IMR-90 (cell line): ENCODE results near the gene TCF12. TPM values are rescaled to one million over a fixed set of nuclear protein-coding genes. Genes with fewer than 3 reads are reported as not detected.

ENCODE experiments used
- ATAC-seq: fragments of 200-7000 bp; cut with Tn5 transposase; 2 replicates; pipeline ENCODE4 v1.9.1; 2020; ENCODE audit warnings: low read depth, mild to moderate bottlenecking, moderate library complexity
- BruUV-seq: library from RNA; stranded (reverse); fragments of 400-500 nt; replicated peaks from 2 replicates; lab custom pipeline; 2021; lab: Mats Ljungman, UMichigan
- CTCF ChIA-PET: fragments of 300-600 bp; formaldehyde crosslinking; extraction: SDS; loops from one replicate; lab custom pipeline; 2021; ENCODE audit warnings: antibody characterized with exemption; lab: Yijun Ruan, JAX
- POLR2A ChIA-PET: fragments of 300-600 bp; sonication (Branson Sonifier 250); formaldehyde crosslinking; loops from one replicate; lab custom pipeline; 2022; ENCODE audit warnings: antibody characterized with exemption; ENCODE audit not compliant: unreplicated experiment; lab: Charles Lee
- DNase-seq: peaks from one replicate; pipeline ENCODE4 v3.0.0; 2013
- H2AFZ ChIP-seq: replicated peaks from 2 replicates; pipeline ENCODE3; 2013; ENCODE audit warnings: low read length, mild to moderate bottlenecking; ENCODE audit not compliant: poor library complexity
- H2AK5ac ChIP-seq: 2 replicates; pipeline ENCODE4 v1.6.1; 2013; ENCODE audit warnings: low read depth, low read length, inconsistent platforms
- H2AK9ac ChIP-seq: replicated peaks from 2 replicates; pipeline ENCODE3; 2013; ENCODE audit warnings: mild to moderate bottlenecking, low read depth, low read length, moderate library complexity; ENCODE audit not compliant: poor library complexity
- H2BK120ac ChIP-seq: 2 replicates; pipeline ENCODE4 v1.6.1; 2013; ENCODE audit warnings: low read depth, low read length, inconsistent platforms
- H2BK15ac ChIP-seq: 3 replicates; pipeline ENCODE4 v1.6.1; 2013; ENCODE audit warnings: low read depth, low read length, inconsistent platforms
- H2BK20ac ChIP-seq: 2 replicates; pipeline ENCODE4 v1.6.1; 2013; ENCODE audit warnings: low read depth, mild to moderate bottlenecking, inconsistent platforms, low read length, moderate library complexity
- H2BK5ac ChIP-seq: 2 replicates; pipeline ENCODE4 v1.6.1; 2013; ENCODE audit warnings: mild to moderate bottlenecking, low read depth, low read length, inconsistent platforms; ENCODE audit not compliant: poor library complexity, severe bottlenecking
- H3K14ac ChIP-seq: replicated peaks from 2 replicates; pipeline ENCODE4 v1.6.1; 2013; ENCODE audit warnings: low read depth, low read length, inconsistent platforms
- H3K18ac ChIP-seq: 2 replicates; pipeline ENCODE4 v1.6.1; 2013; ENCODE audit warnings: low read depth, low read length, control low read depth
- H3K23ac ChIP-seq: 2 replicates; pipeline ENCODE4 v1.6.1; 2013; ENCODE audit warnings: low read depth, low read length, inconsistent platforms
- H3K27ac ChIP-seq: 2 replicates; pipeline ENCODE4 v1.5.1; 2013; ENCODE audit warnings: mild to moderate bottlenecking, control low read depth, low read length; ENCODE audit not compliant: insufficient read depth
- H3K27me3 ChIP-seq: 2 replicates; pipeline ENCODE4 v1.6.1; 2013; ENCODE audit warnings: low read length; ENCODE audit not compliant: control insufficient read depth, insufficient read depth
- H3K36me3 ChIP-seq: 2 replicates; pipeline ENCODE4 v1.6.1; 2013; ENCODE audit warnings: low read length, mixed read lengths; ENCODE audit not compliant: control insufficient read depth, insufficient read depth
- H3K4ac ChIP-seq: 2 replicates; pipeline ENCODE4 v1.6.1; 2013; ENCODE audit warnings: low read depth, low read length, inconsistent platforms
- H3K4me1 ChIP-seq: 2 replicates; pipeline ENCODE4 v1.6.1; 2013; ENCODE audit warnings: low read length, mixed read lengths; ENCODE audit not compliant: control insufficient read depth, insufficient read depth
- H3K4me2 ChIP-seq: 2 replicates; pipeline ENCODE4 v1.6.1; 2013; ENCODE audit warnings: low read depth, mild to moderate bottlenecking, control low read depth, low read length, moderate library complexity
- H3K4me3 ChIP-seq: 2 replicates; pipeline ENCODE4 v1.5.1; 2013; ENCODE audit warnings: low read depth, mild to moderate bottlenecking, control low read depth, low read length, moderate library complexity; ENCODE audit not compliant: insufficient read depth
- H3K56ac ChIP-seq: 2 replicates; pipeline ENCODE4 v1.6.1; 2013; ENCODE audit warnings: low read length, inconsistent platforms; ENCODE audit not compliant: insufficient read depth; ENCODE audit errors: extremely low read depth
- H3K79me1 ChIP-seq, 2 experiments: 2 replicates each; pipeline ENCODE4 v1.6.1; 2013; ENCODE audit warnings: low read length in 2 of 2, inconsistent platforms in 1 of 2, low read depth in 1 of 2
- H3K9ac ChIP-seq: 2 replicates; pipeline ENCODE4 v1.6.1; 2013; ENCODE audit warnings: low read depth, low read length, control low read depth
- H3K9me1 ChIP-seq: 2 replicates; pipeline ENCODE4 v1.6.1; 2013; ENCODE audit warnings: low read length, inconsistent platforms; ENCODE audit not compliant: insufficient read depth
- H3K9me3 ChIP-seq: 2 replicates; pipeline ENCODE4 v1.6.1; 2013; ENCODE audit warnings: low read length; ENCODE audit not compliant: control insufficient read depth, insufficient read depth
- H4K20me1 ChIP-seq: 2 replicates; pipeline ENCODE4 v1.6.1; 2013; ENCODE audit warnings: low read length, inconsistent platforms; ENCODE audit not compliant: insufficient read depth
- H4K5ac ChIP-seq: 2 replicates; pipeline ENCODE4 v1.6.1; 2013; ENCODE audit warnings: mild to moderate bottlenecking, low read depth, low read length, control low read depth
- H4K8ac ChIP-seq, 2 experiments: 2 replicates each; pipeline ENCODE4 v1.6.1; 2013; ENCODE audit warnings: low read depth in 2 of 2, low read length in 2 of 2, control low read depth in 1 of 2, inconsistent platforms in 1 of 2
- H4K91ac ChIP-seq: 2 replicates; pipeline ENCODE4 v1.6.1; 2013; ENCODE audit warnings: low read depth, low read length, inconsistent platforms; ENCODE audit not compliant: insufficient read depth
- BHLHE40 ChIP-seq: fragments of 150-350 bp; IDR thresholded peaks from 2 replicates; pipeline ENCODE4 v1.6.1; 2016; ENCODE audit warnings: mild to moderate bottlenecking, low read depth, low read length
- CHD1 ChIP-seq: IDR thresholded peaks from 2 replicates; pipeline ENCODE4 v1.6.1; 2012; ENCODE audit warnings: low read depth, low read length, improper control_type of control experiment
- FOS ChIP-seq: fragments of 150-350 bp; IDR thresholded peaks from 2 replicates; pipeline ENCODE4 v1.6.1; 2016; ENCODE audit warnings: low read depth, low read length
- MXI1 ChIP-seq: IDR thresholded peaks from 2 replicates; pipeline ENCODE4 v1.6.1; 2012; ENCODE audit warnings: low read depth, mild to moderate bottlenecking, low read length, moderate library complexity, borderline replicate concordance
- RAD21 ChIP-seq: IDR thresholded peaks from 2 replicates; pipeline ENCODE4 v1.6.1; 2012; ENCODE audit warnings: low read length, improper control_type of control experiment
- RCOR1 ChIP-seq: IDR thresholded peaks from 2 replicates; pipeline ENCODE4 v1.6.1; 2012; ENCODE audit warnings: mild to moderate bottlenecking, low read length, improper control_type of control experiment; ENCODE audit not compliant: insufficient replicate concordance
- RFX5 ChIP-seq: IDR thresholded peaks from 2 replicates; pipeline ENCODE4 v1.8.0; 2012; ENCODE audit warnings: low read depth, mild to moderate bottlenecking, low read length, moderate library complexity
- SMC3 ChIP-seq: fragments of 150-350 bp; IDR thresholded peaks from 2 replicates; pipeline ENCODE4 v1.6.1; 2016; ENCODE audit warnings: low read depth, mild to moderate bottlenecking, antibody characterized with exemption, low read length, moderate library complexity
- WGBS, 2 experiments: methylation state at CpG; one replicate each; pipeline versions ENCODE4 v1.1.5 to v1.1.7; 2013; ENCODE audit warnings: missing lambda C conversion rate in 2 of 2; ENCODE audit not compliant: insufficient read length in 1 of 2; ENCODE audit errors: extremely low coverage in 2 of 2; 5-methylcytosine and 5-hydroxymethylcytosine counted together
- dilution Hi-C: fragments of 300-500 bp; cut with HindIII; formaldehyde crosslinking; loops from one replicate; pipeline ENCODE4 v1.14.3; 2018; ENCODE audit warnings: low sequenced_read_pairs; ENCODE audit not compliant: unreplicated experiment
- in situ Hi-C: fragments of 300-500 bp; cut with MboI; formaldehyde crosslinking; loops from 3 replicates; pipeline ENCODE4 v1.14.3; 2019; ENCODE audit warnings: low sequenced_read_pairs, inconsistent platforms, mixed read lengths
- intact Hi-C: fragments of 100-400 bp; cut with micrococcal nuclease; formaldehyde crosslinking; loops from 2 replicates; pipeline ENCODE4 v1.10.0; 2022
- polyA plus RNA-seq, 3 experiments: library from polyadenylated mRNA; depleted of rRNA; stranded (reverse); fragments of >200 nt; gene quantifications; 2 replicates each; pipeline ENCODE4 v1.2.3, GENCODE V29; 2012; ENCODE audit warnings: low replicate concordance in 1 of 3
- total RNA-seq: library from RNA; depleted of rRNA; stranded (reverse); fragments of >200 nt; gene quantifications from 2 replicates; pipeline ENCODE4 v1.2.3, GENCODE V29; 2012
- TF ChIP-seq, protein P1 (sequence below): fragments of 150-350 bp; IDR thresholded peaks from 2 replicates; pipeline ENCODE4 v1.6.1; 2016; ENCODE audit warnings: low read depth, mild to moderate bottlenecking, low read length, moderate library complexity, borderline replicate concordance
- TF ChIP-seq, protein P2 (sequence below): conservative IDR thresholded peaks from 2 replicates; pipeline ENCODE4 v1.5.1; 2012; ENCODE audit warnings: mild to moderate bottlenecking, low read depth, low read length, improper control_type of control experiment

Gene TCF12
- total and polyA plus RNA-seq, 2 of the 4 experiments (the other 2 are of a cell fraction): 79.4 to 160 TPM

DNA sequence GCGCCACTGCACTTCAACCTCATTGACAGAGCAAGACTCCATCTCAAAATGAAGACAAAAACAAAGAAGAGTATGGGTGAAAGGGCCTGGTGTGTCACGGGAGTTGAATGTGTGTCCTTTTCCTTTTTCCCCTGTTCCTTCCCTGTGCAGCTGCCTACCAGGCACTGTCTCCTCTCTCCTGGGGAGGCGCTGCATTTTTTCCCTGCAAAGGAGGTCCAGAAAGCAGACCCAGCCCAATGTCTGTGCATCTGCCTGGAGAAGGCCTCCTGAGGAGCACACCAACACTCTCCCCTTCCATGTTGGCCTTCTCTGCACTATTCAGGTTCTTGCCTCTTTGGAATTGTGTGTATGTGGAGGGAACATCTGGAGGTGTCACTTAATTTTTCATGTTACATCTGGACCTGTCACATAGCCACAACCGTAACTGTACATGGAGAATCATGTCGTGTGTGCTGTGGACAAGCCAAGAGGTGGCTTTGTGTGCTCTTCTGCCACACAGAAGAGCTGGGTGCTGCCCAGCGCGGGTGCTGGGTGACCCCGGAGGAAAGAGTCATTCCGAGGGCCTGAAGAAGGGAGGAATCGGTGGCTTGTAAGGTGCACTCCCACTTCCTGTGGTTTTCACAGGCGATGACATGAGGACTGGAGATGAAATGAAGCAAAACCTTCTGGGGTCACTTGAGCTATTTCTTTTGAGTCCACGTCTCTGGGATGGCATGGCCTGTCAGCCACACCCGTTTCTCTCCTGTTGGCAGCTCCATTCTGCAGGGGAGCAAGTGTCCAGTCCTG, 411.3 kb downstream of the TCF12 start:
- Histone ChIP-seq H4K91ac (peak overlapping the region; percentile 41; the same call in 1 of the 2 replicates), H2BK5ac (no peak overlapping the region), H3K79me1 (no peaks in the 10 kb centered on the region), H3K56ac (no peak overlapping the region), H3K18ac (no peak overlapping the region), H3K9ac (no peak overlapping the region), H3K27ac (no peak overlapping the region), H3K9me3 (no peaks in the 10 kb centered on the region), H3K14ac (peak overlapping the region; percentile 57; the same call in 1 of the 2 replicates), H4K5ac (no peak overlapping the region), H2AFZ (no peak overlapping the region), H3K4me3 (no peak overlapping the region), H3K9me1 (peaks cover 12% of the 10 kb centered on the region), H2BK20ac (peak overlapping the region; percentile 57; the same call in 1 of the 2 replicates), H3K4me2 (no peak overlapping the region), H3K27me3 (no peaks in the 10 kb centered on the region), H2AK9ac (peak overlapping the region; percentile 8), H3K36me3 (no peaks in the 10 kb centered on the region), H2BK120ac (peak overlapping the region; percentile 35), H3K4ac (peak overlapping the region; percentile 33), H2BK15ac (peak overlapping the region; percentile 60; the same call in 2 of the 3 replicates), H4K8ac (no peak overlapping the region), H3K23ac (no peak overlapping the region), H4K20me1 (no peaks in the 10 kb centered on the region), H2AK5ac (peak overlapping the region; percentile 66), H3K4me1 (peaks cover 7% of the 10 kb centered on the region)
- ChIA-PET CTCF (no interaction called here), POLR2A (no interaction called here)
- TF ChIP-seq RFX5 (no peak), MXI1 (no peak), FOS (no peak), RCOR1 (no peak), SMC3 (no peak), CHD1 (no peak), RAD21 (no peak), BHLHE40 (no peak)
- TF ChIP-seq, protein P1, sequence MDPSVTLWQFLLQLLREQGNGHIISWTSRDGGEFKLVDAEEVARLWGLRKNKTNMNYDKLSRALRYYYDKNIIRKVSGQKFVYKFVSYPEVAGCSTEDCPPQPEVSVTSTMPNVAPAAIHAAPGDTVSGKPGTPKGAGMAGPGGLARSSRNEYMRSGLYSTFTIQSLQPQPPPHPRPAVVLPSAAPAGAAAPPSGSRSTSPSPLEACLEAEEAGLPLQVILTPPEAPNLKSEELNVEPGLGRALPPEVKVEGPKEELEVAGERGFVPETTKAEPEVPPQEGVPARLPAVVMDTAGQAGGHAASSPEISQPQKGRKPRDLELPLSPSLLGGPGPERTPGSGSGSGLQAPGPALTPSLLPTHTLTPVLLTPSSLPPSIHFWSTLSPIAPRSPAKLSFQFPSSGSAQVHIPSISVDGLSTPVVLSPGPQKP: no peak
- TF ChIP-seq, protein P2, sequence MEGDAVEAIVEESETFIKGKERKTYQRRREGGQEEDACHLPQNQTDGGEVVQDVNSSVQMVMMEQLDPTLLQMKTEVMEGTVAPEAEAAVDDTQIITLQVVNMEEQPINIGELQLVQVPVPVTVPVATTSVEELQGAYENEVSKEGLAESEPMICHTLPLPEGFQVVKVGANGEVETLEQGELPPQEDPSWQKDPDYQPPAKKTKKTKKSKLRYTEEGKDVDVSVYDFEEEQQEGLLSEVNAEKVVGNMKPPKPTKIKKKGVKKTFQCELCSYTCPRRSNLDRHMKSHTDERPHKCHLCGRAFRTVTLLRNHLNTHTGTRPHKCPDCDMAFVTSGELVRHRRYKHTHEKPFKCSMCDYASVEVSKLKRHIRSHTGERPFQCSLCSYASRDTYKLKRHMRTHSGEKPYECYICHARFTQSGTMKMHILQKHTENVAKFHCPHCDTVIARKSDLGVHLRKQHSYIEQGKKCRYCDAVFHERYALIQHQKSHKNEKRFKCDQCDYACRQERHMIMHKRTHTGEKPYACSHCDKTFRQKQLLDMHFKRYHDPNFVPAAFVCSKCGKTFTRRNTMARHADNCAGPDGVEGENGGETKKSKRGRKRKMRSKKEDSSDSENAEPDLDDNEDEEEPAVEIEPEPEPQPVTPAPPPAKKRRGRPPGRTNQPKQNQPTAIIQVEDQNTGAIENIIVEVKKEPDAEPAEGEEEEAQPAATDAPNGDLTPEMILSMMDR: no peak
- WGBS, 2 experiments: 86% methylated on average over 5 of the region's 13 CpGs; no CpG with 5 or more reads in 1 of the 2 experiments
- in situ Hi-C loops: no loop called here
- intact Hi-C loops: loop anchor here (5.0 kb wide), 2 partner anchors 107 to 177 kb away; no protein-coding TSS in a partner anchor
- ATAC-seq (no peak), DNase-seq (no peak)
- dilution Hi-C loops: loop anchor here (25.0 kb wide), 1 partner anchor 208 kb away; no protein-coding TSS in a partner anchor
- no TSS peak for BruUV-seq
